ENCODE data around the gene SALL4. TPM values are rescaled to one million over a fixed set of nuclear protein-coding genes. Genes with fewer than 3 reads are reported as not detected.

Gene SALL4
- polyA plus RNA-seq, 1 of the 3 experiments (the other 2 are of a cell fraction): 0.82 TPM

DNA sequence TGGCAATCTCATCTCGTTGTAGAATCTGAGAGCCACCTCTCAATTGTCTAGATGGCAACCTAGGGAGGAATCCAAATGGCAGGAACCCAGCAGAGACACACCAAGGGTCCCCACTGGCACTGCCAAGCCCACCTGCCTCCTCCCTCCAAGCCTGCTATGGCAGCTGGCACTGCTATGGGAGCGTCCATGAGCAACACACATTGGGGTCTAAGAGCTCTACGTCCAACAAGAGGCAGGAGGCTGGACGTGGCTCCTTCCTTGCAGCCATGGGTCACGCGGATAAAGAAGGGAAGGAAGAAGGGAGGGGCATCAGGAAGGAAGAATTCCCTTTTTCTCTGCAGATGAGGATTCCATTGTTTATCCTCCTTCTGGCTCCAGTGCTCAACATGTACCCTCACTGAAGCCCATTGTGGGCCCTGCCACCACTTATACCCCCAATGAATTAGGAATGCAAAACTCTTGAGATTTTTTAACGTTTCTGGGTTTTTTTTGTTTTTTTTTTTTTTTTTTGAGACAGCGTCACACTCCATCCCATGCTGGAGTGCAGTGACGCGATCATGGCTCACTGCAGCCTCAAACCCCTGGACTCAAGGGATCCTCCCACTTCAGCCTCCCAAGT is 51.4 kb downstream of the SALL4 start:
- H3K9me2 ChIP-seq: no peaks in the 10 kb centered on the region
- H3K4me3 ChIP-seq (ENCODE audit: low read depth in 2 of 2, low read length in 1 of 2): no peak overlapping the region
- H3K4me2 ChIP-seq: peak overlapping the region; percentile 66
- ChIA-PET CTCF (interaction anchor here (0.9 kb wide), 1 partner anchor 50 kb away, joined by 3 read pairs; no protein-coding TSS in a partner anchor), POLR2A (no interaction called here)
- H3K36me3 ChIP-seq (replicated peaks in 1 of 2; ENCODE audit: control insufficient read depth in 1 of 2, insufficient read depth in 2 of 2, low read length in 1 of 2): no peaks in the 10 kb centered on the region
- WGBS (ENCODE audit: low lambda C conversion rate): 96% methylated on average over 10 of the region's 10 CpGs
- no peak for DNase-seq
- H3K27ac ChIP-seq (ENCODE audit: low read depth in 2 of 2, low read length in 1 of 2): peak overlapping the region; percentile 9 to 96; a peak in 3 of 4 replicates
- no peaks in the 10 kb centered on the region for H4K20me1 ChIP-seq (ENCODE audit: insufficient read depth)
- H3K9ac ChIP-seq: peak overlapping the region; percentile 44
- H3K9me3 ChIP-seq: no peaks in the 10 kb centered on the region
- H3F3A ChIP-seq (replicated peaks; ENCODE audit: insufficient read depth): peaks cover 43% of the 10 kb centered on the region
- H2AFZ ChIP-seq (ENCODE audit: low read depth): no peak overlapping the region
- TF ChIP-seq, protein P1, sequence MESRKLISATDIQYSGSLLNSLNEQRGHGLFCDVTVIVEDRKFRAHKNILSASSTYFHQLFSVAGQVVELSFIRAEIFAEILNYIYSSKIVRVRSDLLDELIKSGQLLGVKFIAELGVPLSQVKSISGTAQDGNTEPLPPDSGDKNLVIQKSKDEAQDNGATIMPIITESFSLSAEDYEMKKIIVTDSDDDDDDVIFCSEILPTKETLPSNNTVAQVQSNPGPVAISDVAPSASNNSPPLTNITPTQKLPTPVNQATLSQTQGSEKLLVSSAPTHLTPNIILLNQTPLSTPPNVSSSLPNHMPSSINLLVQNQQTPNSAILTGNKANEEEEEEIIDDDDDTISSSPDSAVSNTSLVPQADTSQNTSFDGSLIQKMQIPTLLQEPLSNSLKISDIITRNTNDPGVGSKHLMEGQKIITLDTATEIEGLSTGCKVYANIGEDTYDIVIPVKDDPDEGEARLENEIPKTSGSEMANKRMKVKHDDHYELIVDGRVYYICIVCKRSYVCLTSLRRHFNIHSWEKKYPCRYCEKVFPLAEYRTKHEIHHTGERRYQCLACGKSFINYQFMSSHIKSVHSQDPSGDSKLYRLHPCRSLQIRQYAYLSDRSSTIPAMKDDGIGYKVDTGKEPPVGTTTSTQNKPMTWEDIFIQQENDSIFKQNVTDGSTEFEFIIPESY (IDR thresholded peaks at IDR 0.05; ENCODE audit: borderline replicate concordance, low read depth): no peak
- TF ChIP-seq SMC3 (IDR thresholded peaks at IDR 0.05; ENCODE audit: low read depth, low read length) (no peak), RCOR1 (IDR thresholded peaks at IDR 0.05; ENCODE audit: low read length) (no peak), SIN3A (IDR thresholded peaks at IDR 0.05; ENCODE audit: borderline replicate concordance, low read depth, low read length) (no peak), FOXM1 (IDR thresholded peaks at IDR 0.05; ENCODE audit: low read depth) (no peak), JUND (IDR thresholded peaks at IDR 0.05) (no peak), ELF1 (IDR thresholded peaks at IDR 0.05) (no peak), TEAD4 (IDR thresholded peaks at IDR 0.05; ENCODE audit: borderline replicate concordance, insufficient read depth) (no peak), NRF1 (IDR thresholded peaks at IDR 0.05; ENCODE audit: low read depth, low read length) (no peak), CHD2 (IDR thresholded peaks at IDR 0.05; ENCODE audit: low read length, partially characterized antibody) (no peak)
- TF ChIP-seq, protein P2, sequence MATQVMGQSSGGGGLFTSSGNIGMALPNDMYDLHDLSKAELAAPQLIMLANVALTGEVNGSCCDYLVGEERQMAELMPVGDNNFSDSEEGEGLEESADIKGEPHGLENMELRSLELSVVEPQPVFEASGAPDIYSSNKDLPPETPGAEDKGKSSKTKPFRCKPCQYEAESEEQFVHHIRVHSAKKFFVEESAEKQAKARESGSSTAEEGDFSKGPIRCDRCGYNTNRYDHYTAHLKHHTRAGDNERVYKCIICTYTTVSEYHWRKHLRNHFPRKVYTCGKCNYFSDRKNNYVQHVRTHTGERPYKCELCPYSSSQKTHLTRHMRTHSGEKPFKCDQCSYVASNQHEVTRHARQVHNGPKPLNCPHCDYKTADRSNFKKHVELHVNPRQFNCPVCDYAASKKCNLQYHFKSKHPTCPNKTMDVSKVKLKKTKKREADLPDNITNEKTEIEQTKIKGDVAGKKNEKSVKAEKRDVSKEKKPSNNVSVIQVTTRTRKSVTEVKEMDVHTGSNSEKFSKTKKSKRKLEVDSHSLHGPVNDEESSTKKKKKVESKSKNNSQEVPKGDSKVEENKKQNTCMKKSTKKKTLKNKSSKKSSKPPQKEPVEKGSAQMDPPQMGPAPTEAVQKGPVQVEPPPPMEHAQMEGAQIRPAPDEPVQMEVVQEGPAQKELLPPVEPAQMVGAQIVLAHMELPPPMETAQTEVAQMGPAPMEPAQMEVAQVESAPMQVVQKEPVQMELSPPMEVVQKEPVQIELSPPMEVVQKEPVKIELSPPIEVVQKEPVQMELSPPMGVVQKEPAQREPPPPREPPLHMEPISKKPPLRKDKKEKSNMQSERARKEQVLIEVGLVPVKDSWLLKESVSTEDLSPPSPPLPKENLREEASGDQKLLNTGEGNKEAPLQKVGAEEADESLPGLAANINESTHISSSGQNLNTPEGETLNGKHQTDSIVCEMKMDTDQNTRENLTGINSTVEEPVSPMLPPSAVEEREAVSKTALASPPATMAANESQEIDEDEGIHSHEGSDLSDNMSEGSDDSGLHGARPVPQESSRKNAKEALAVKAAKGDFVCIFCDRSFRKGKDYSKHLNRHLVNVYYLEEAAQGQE (IDR thresholded peaks at IDR 0.05; ENCODE audit: low read depth, low read length): no peak
- TF ChIP-seq, protein P3, sequence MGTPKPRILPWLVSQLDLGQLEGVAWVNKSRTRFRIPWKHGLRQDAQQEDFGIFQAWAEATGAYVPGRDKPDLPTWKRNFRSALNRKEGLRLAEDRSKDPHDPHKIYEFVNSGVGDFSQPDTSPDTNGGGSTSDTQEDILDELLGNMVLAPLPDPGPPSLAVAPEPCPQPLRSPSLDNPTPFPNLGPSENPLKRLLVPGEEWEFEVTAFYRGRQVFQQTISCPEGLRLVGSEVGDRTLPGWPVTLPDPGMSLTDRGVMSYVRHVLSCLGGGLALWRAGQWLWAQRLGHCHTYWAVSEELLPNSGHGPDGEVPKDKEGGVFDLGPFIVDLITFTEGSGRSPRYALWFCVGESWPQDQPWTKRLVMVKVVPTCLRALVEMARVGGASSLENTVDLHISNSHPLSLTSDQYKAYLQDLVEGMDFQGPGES (IDR thresholded peaks at IDR 0.05; ENCODE audit: low read depth, low read length): no peak
- TF ChIP-seq, protein P4, sequence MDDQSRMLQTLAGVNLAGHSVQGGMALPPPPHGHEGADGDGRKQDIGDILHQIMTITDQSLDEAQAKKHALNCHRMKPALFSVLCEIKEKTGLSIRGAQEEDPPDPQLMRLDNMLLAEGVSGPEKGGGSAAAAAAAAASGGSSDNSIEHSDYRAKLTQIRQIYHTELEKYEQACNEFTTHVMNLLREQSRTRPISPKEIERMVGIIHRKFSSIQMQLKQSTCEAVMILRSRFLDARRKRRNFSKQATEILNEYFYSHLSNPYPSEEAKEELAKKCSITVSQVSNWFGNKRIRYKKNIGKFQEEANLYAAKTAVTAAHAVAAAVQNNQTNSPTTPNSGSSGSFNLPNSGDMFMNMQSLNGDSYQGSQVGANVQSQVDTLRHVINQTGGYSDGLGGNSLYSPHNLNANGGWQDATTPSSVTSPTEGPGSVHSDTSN (IDR thresholded peaks at IDR 0.05): no peak
- peaks cover 8 to 22% of the 10 kb centered on the region in 2 experiments; a peak in 3 of 4 replicates for H3K4me1 ChIP-seq (ENCODE audit: control insufficient read depth in 1 of 2, insufficient read depth in 2 of 2, low read depth in 1 of 2, low read length in 1 of 2)
- H3K79me2 ChIP-seq (ENCODE audit: insufficient read depth): peaks cover 60% of the 10 kb centered on the region
- no peaks in the 10 kb centered on the region for H3K27me3 ChIP-seq (ENCODE audit: insufficient read depth)
